Muscle of leg (tissue), 11 donors: ENCODE results near the gene PCYT1A. TPM values are rescaled to one million over a fixed set of nuclear protein-coding genes. Genes with fewer than 3 reads are reported as not detected.
"Not testable (repeated sequence)": the region's sequence is repeated elsewhere in the genome, so short reads cannot be mapped to it uniquely, and the experiment has no call there.

Experiments
- DNase-seq: peaks from one replicate; pipeline ENCODE4 v3.0.0; 2013
- H3K27ac ChIP-seq: one replicate; pipeline ENCODE4 v1.5.1; 2013; ENCODE audit warnings: mild to moderate bottlenecking, low read length, control low read depth
- H3K27me3 ChIP-seq: one replicate; pipeline ENCODE4 v1.6.1; 2013; ENCODE audit warnings: low read length; ENCODE audit not compliant: control insufficient read depth, insufficient read depth
- H3K36me3 ChIP-seq: one replicate; pipeline ENCODE4 v1.6.1; 2013; ENCODE audit warnings: low read length; ENCODE audit not compliant: control insufficient read depth, insufficient read depth
- H3K4me1 ChIP-seq: one replicate; pipeline ENCODE4 v1.6.1; 2013; ENCODE audit warnings: low read length; ENCODE audit not compliant: control insufficient read depth, insufficient read depth
- H3K4me3 ChIP-seq: one replicate; pipeline ENCODE4 v1.5.1; 2013; ENCODE audit warnings: low read length, control low read depth
- H3K9me3 ChIP-seq: replicated peaks from 2 replicates; pipeline ENCODE4 v1.6.1; 2013; ENCODE audit warnings: low read depth, low read length; ENCODE audit not compliant: control insufficient read depth
- WGBS: methylation state at CpG from one replicate; pipeline ENCODE4 v1.1.5; 2013; ENCODE audit warnings: missing lambda C conversion rate; ENCODE audit not compliant: insufficient coverage; 5-methylcytosine and 5-hydroxymethylcytosine counted together
- polyA plus RNA-seq, 8 donors: library from polyadenylated mRNA; unstranded; fragments of 120-200 nt; gene quantifications; one replicate each; pipeline versions ENCODE4 v1.2.1 to v1.2.3, GENCODE V29; 2013; ENCODE audit warnings: inconsistent platforms in 1 of 8, low replicate concordance in 1 of 8; ENCODE audit not compliant: insufficient read length in 8 of 8, insufficient read depth in 1 of 8
- total RNA-seq: library from RNA; stranded (reverse); fragments of 120-200 nt; gene quantifications from one replicate; pipeline ENCODE4 v1.2.4, GENCODE V29; 2013

The PCYT1A gene
- total and polyA plus RNA-seq, 9 donors: 29.9 to 41.9 (median 37.4) TPM

DNA sequence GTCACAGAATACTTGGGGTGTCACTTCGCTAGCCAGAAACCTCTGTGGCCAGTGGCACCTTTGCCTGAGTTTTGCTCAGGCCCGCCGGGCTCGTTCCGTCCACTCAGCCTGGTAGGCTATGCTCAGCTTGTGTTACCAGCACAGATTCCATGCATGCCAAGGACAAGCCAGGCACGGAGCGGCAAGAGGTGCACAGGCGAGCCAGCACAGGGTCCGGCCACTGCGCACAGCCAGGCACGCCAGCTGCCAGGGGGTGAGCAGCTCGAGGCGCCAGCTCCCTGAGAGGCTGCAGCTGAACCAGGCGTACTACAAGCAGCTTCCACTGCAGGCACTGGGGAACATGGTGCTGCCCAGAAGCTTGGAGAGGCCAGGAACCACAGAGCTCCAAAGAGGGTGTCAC lies 14.7 kb downstream of the PCYT1A start:
- WGBS: 96% methylated on average over 14 of the region's 14 CpGs
- Histone ChIP-seq H3K27ac (peak overlapping the region; percentile 47), H3K9me3 (peaks cover 4% of the 10 kb centered on the region), H3K36me3 (peaks cover 36% of the 10 kb centered on the region), H3K4me3 (no peak overlapping the region), H3K27me3 (no peaks in the 10 kb centered on the region), H3K4me1 (peaks cover 11% of the 10 kb centered on the region)
- peak; percentile 53 for DNase-seq

DNA sequence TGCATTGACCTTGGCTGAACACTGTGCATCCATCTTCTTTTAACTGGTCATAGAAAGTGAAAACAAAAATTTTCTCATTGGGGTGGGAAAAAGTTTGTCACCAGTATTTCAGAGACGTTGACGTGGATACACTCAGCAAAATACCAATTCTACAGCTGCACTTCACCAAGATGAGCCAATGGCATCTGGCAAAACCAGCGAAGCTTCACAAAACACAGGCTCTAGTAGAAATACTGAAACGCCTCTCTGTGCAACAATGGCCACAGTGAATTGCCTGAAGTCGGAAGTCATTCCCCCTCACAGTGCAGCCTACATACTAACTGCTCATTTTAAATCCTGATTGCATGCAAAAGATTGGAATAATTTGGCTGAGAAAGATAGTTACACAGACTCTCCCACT lies 17.0 kb downstream of the PCYT1A start:
- Histone ChIP-seq H3K4me1 (peaks cover 11% of the 10 kb centered on the region), H3K36me3 (peaks cover 48% of the 10 kb centered on the region), H3K27ac (no peak overlapping the region), H3K27me3 (no peaks in the 10 kb centered on the region), H3K4me3 (no peak overlapping the region), H3K9me3 (peaks cover 4% of the 10 kb centered on the region)
- no CpG with 5 or more reads among the region's 5 CpGs for WGBS
- no peak for DNase-seq

DNA sequence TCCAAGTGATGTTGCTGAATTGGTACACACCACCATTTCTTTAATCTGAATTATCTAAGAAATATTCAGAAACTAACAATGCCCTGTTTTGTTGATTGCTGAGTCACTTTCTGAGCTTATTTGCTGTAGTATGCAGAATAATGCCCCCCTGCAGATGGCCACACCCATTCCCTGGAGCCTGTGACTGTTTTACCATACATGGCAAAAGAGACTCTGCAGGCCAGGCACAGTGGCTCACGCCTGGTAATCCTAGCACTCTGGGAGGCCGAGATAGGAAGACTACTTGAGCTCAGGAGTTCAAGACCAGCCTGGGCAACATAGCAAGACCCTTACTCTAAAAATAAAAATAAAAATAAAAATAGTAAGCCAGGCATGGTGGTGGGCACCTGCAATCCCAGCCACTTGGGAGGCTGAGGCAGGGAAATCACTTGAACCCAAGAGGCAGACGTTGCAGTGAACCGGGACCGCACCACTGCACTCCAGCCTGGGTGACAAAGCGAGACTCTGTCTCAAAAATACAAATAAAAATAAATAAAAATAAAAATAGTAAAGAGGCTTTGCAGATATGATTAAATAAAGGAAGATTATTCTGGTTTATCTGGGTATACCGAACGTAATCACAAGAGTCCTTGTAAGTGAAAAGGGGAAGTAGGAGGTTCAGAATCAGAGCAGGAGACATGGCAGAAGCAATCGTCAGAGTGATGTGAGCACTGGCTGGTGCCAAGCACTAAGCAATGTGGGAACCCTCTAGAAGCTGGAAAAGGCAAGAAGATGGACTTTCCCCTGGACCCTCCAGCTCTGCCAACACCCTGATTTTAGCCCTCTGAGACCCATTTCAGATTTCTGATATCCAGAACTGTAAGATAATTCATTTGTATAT lies 19.0 kb downstream of the PCYT1A start:
- Histone ChIP-seq H3K4me1 (peaks cover 4% of the 10 kb centered on the region), H3K27ac (no peak overlapping the region), H3K9me3 (peaks cover 2% of the 10 kb centered on the region), H3K27me3 (no peaks in the 10 kb centered on the region), H3K36me3 (peaks cover 44% of the 10 kb centered on the region), H3K4me3 (no peak overlapping the region)
- 81% methylated on average over 3 of the region's 9 CpGs for WGBS
- DNase-seq: no peak

DNA sequence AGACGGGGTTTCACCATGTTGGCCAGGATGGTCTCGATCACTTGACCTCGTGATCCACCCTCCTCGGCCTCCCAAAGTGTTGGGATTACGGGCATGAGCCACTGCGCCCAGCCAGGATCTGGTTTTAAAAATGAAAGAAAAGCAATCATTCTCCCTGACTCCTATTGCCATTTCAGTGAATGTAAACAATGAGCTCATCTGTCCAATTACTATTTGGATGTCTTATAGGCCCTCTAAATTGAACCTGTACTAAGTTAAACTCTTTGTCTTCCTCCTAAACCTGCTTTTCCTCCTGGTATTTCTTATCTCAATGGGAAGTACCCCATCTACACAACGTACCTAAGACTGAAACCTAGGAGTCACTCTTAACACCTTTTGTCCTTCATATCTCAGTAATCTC lies 23.7 kb downstream of the PCYT1A start:
- H3K9me3 ChIP-seq: no peaks in the 10 kb centered on the region
- H3K36me3 ChIP-seq: peaks cover 19% of the 10 kb centered on the region
- DNase-seq: no peak
- no peak overlapping the region for H3K27ac ChIP-seq
- WGBS: 91% methylated on average over 4 of the region's 7 CpGs
- H3K4me1 ChIP-seq: no peaks in the 10 kb centered on the region
- no peak overlapping the region for H3K4me3 ChIP-seq
- H3K27me3 ChIP-seq: no peaks in the 10 kb centered on the region

DNA sequence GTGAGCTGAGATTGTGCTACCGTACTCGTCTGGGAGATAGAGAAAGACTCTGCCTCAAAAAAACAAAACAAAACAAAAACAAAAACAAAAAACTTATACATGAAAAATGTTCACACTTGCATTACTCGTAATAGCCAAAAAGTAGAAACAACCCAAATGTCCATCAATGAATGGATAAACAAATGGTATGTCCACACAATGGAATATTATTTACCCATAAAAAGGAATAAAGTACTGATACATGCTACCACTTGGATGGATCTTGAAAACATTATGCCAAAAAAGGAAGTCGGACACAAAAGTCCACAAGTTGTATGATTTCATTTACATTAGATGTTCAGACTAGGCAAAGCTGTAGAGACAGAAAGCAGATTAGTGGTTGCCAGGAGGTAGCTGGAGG lies 26.7 kb downstream of the PCYT1A start:
- Histone ChIP-seq H3K27me3 (no peaks in the 10 kb centered on the region), H3K9me3 (no peaks in the 10 kb centered on the region), H3K36me3 (peaks cover 13% of the 10 kb centered on the region), H3K4me3 (no peak overlapping the region), H3K27ac (no peak overlapping the region), H3K4me1 (no peaks in the 10 kb centered on the region)
- DNase-seq: no peak
- WGBS: no CpG with 5 or more reads among the region's 4 CpGs

DNA sequence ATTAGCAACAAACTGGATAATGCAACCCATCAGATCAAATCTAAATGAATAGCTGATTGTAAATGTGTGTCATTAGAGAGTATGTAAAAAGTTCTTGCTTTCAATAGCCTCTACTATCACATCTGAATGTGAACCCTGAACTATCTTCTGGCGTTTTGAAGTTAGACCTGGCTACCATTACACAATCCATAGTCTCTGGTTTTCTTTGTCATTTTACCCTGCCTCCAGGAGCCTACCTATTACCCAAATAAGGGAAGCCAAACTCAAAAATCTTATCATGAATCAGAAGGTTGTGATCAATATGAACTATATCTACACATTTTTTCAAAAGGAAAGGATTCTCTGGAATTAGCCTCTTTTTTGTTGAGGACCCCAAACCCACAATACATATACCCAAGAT lies 31.8 kb downstream of the PCYT1A start:
- no CpG with 5 or more reads among the region's 1 CpG for WGBS
- no peak for DNase-seq
- H3K27me3 ChIP-seq: no peaks in the 10 kb centered on the region
- no peak overlapping the region for H3K27ac ChIP-seq
- H3K9me3 ChIP-seq: no peaks in the 10 kb centered on the region
- H3K4me3 ChIP-seq: no peak overlapping the region
- no peaks in the 10 kb centered on the region for H3K4me1 ChIP-seq
- H3K36me3 ChIP-seq: peaks cover 19% of the 10 kb centered on the region

DNA sequence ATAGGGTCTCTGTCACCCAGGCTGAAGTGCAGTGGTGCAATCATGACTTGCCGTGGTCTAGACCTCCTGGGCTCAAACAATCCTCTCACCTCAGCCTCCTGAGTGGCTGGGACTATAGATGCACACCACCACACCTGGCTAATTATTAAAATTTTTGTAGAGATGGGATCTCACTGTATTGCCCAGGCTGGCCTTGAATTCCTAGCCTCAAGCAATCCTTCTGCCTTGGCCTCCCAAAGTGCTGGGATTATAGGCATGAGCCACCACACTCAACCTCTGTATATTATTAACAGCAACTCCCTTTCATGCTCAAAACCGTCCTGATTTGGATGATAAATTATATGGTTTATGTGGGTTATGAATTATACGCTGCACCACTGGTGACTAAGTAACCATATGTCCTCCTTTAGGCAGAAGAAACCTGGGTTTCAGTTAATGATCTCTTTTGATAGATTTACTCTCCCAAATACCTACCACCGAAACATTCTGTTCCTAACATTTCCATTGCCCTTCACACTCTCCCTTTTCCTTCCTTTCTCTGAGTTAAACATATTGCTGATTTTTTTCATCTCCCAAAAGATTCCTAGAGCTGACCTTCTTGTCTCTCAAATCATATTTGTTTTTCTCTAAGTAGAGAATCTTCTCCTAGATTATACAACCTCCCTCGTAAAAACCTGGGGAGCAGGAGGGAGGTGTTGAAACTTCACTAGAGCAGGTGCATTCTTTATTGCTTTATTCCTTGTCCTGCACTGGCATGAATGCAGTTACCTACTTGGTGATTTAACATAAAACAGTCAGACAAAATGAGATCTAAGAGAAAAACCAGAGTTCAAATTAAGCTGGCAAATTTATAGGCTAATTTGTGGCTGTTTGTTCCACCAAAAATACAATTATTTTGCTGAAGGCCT lies 32.9 kb downstream of the PCYT1A start:
- Histone ChIP-seq H3K27me3 (no peaks in the 10 kb centered on the region), H3K36me3 (peaks cover 21% of the 10 kb centered on the region), H3K9me3 (no peaks in the 10 kb centered on the region), H3K4me3 (no peak overlapping the region), H3K27ac (no peak overlapping the region), H3K4me1 (no peaks in the 10 kb centered on the region)
- 80% methylated on average over 1 of the region's 5 CpGs for WGBS
- no peak for DNase-seq

DNA sequence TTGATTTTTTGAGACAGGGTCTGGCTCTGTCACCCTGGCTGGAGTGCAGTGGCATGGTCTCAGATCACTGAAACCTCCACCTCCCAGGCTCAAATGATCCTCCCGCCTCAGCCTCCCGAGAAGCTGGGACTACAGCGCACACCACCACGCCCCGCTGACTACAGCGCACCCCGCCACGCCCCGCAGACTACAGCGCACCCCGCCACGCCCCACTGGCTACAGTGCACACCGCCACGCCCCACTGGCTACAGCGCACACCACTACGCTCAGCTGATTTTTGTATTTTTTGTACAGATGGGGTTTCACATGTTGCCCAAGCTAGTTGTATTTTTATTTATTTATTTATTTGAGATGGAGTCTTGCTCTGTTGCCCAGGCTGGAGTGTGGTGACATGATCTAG lies 35.6 kb downstream of the PCYT1A start:
- Histone ChIP-seq H3K9me3 (no peaks in the 10 kb centered on the region), H3K27ac (no peak overlapping the region), H3K4me1 (no peaks in the 10 kb centered on the region), H3K4me3 (no peak overlapping the region), H3K27me3 (no peaks in the 10 kb centered on the region), H3K36me3 (peaks cover 39% of the 10 kb centered on the region)
- WGBS: 96% methylated on average over 12 of the region's 16 CpGs
- DNase-seq: no peak

DNA sequence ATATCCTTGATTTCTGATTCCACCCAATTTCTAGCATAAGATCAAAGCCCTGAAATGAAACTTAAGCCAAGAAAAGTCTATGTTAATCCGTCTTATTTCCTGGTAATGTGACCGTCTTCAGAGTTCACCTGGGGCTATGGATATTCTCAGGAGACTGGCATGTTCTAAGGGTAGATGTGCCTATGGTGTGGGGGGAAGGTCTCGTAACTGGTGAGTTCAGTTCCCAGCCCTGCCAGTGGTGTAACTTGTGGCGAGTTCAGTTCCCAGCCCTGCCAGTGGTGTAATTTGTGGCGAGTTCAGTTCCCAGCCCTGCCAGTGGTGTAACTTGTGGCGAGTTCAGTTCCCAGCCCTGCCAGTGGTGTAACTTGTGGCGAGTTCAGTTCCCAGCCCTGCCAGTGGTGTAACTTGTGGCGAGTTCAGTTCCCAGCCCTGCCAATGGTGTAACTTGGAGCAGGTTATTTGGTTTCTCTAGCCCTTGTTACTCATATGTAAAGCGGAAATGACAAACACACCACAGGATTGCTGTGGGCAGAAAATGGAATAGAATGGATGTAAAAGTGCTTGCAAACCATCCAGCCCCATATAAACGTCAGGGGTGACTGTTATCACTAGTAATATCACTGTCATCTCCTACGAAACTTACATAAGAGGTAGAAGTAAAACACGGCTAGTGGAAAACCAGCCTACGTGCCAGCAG lies 40.8 kb downstream of the PCYT1A start:
- no CpG with 5 or more reads among the region's 13 CpGs for WGBS
- H3K4me3 ChIP-seq: no peak overlapping the region
- H3K27me3 ChIP-seq: no peaks in the 10 kb centered on the region
- H3K27ac ChIP-seq: no peak overlapping the region
- peaks cover 44% of the 10 kb centered on the region for H3K36me3 ChIP-seq
- no peak for DNase-seq
- no peaks in the 10 kb centered on the region for H3K4me1 ChIP-seq
- H3K9me3 ChIP-seq: no peaks in the 10 kb centered on the region

DNA sequence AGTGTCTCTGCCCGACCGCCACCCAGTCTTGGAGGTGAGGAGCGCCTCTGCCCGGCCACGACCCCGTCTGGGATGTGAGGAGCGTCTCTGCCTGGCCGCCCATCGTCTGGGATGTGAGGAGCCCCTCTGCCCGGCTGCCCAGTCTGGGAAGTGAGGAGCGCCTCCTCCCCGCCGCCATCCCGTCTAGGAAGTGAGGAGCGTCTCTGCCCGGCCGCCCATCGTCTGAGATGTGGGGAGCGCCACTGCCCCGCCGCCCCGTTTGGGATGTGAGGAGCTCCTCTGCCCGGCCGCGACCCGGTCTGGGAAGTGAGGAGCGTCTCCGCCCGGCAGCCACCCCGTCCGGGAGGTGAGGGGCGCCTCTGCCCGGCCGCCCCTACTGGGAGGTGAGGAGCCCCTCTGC lies 43.4 kb downstream of the PCYT1A start:
- not testable (repeated sequence) for H3K27me3 ChIP-seq, H3K27ac ChIP-seq, H3K4me1 ChIP-seq, DNase-seq, H3K9me3 ChIP-seq, H3K4me3 ChIP-seq
- H3K36me3 ChIP-seq: peaks cover 48% of the 10 kb centered on the region
- WGBS: 98% methylated on average over 22 of the region's 34 CpGs
